Activated CD4-positive, alpha-beta memory T cell treated with anti-CD3 and anti-CD28 coated beads, Interleukin-2, amount 10 ng/mL, durations not matched to agents 7 days and 5 days (primary cell): ENCODE measurements around the gene CBLN2. TPM values are rescaled to one million over a fixed set of nuclear protein-coding genes. Genes with fewer than 3 reads are reported as not detected.

Experiments used
- CTCF ChIA-PET: fragments of 350-600 bp; sonication (Branson Sonifier 250); formaldehyde crosslinking; loops from one replicate; lab custom pipeline; 2021; ENCODE audit warnings: antibody characterized with exemption, inconsistent platforms; lab: Charles Lee
- POLR2A ChIA-PET: fragments of 350-600 bp; sonication (Branson Sonifier 250); formaldehyde crosslinking; loops from one replicate; lab custom pipeline; 2021; ENCODE audit warnings: antibody characterized with exemption; lab: Charles Lee
- DNase-seq: peaks from one replicate; pipeline ENCODE4 v3.0.0-alpha.2; 2020
- H3K27ac Mint-ChIP-seq: one replicate; pipeline ENCODE4 v1.8.0; 2021; ENCODE audit warnings: mild to moderate bottlenecking, mixed read lengths
- H3K27me3 Mint-ChIP-seq: one replicate; pipeline ENCODE4 v1.8.0; 2021; ENCODE audit warnings: mixed read lengths
- H3K36me3 Mint-ChIP-seq: one replicate; pipeline ENCODE4 v1.8.0; 2021; ENCODE audit warnings: low read depth, mixed read lengths
- H3K4me1 Mint-ChIP-seq: one replicate; pipeline ENCODE4 v1.8.0; 2021; ENCODE audit warnings: mixed read lengths
- H3K4me3 Mint-ChIP-seq: one replicate; pipeline ENCODE4 v1.8.0; 2021; ENCODE audit warnings: mild to moderate bottlenecking, mixed read lengths
- H3K9me3 Mint-ChIP-seq: one replicate; pipeline ENCODE4 v1.8.0; 2021; ENCODE audit warnings: mixed read lengths
- total RNA-seq, 2 experiments: library from RNA; stranded (reverse); gene quantifications; one replicate each; pipeline ENCODE4 v1.2.3, GENCODE V29; 2021

CBLN2 gene
- total RNA-seq, result not detected

DNA sequence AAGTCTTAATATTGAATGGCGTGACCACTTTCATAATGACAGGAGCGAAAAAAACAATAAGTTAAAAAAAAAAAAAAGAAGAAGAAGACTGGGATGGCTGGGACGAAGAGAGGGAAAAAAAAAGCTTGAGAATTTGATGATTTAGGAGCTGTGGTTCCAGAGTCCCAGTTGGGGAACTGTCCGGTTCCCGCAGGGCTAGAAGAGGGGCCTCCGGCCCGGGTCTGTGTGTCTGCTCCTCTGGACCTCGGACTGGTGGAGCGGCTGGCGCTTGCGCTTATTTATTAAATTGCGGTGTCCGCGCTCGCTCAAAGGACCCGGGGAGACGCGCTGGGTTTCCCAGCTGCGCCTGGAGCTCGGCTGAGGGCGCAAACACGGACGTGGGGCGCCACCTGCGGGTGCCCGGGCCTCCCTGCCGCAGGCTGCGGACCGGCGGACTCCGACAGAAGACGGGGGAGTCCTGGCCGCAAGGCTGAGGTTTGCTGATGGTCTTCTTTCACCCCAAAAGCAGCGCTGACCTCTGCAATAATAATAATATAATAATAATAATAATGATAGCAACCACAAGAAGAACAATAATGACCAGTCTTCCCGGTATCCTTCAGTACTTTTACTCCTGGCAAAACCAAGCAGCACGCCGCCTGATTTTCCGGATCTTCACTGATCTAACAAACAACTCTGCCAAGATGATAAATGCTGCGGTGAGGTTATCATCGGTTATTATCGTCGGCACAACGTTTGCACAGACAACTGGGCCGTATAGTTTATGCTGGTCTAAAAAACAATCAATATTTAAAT is at the start of gene CBLN2:
CBLN2 (minus strand) TSS at position 251 of the 795 bp plus-strand sequence. CDS start 2,182 bp downstream, outside the sequence.
- peak; percentile 19 for DNase-seq
- peaks cover 25% of the 10 kb centered on the region for H3K27me3 Mint-ChIP-seq
- ChIA-PET CTCF (interaction anchor here (1.0 kb wide), 1 partner anchor 12 kb away, joined by 3 read pairs; no protein-coding TSS in a partner anchor), POLR2A (no interaction called here)
- H3K36me3 Mint-ChIP-seq, result peaks cover 2% of the 10 kb centered on the region
- no peak within 1 kb of the TSS for H3K4me3 Mint-ChIP-seq
- H3K9me3 Mint-ChIP-seq, result no peaks in the 10 kb centered on the region
- no peak within 1 kb of the TSS for H3K27ac Mint-ChIP-seq
- H3K4me1 Mint-ChIP-seq, result peaks cover 1% of the 10 kb centered on the region

GRCh38 chr18:72588360-72588759 is 44.2 kb upstream of the CBLN2 start:
- POLR2A ChIA-PET, result no interaction called here
- Mint-ChIP-seq H3K4me1 (no peaks in the 10 kb centered on the region), H3K9me3 (peaks cover 2% of the 10 kb centered on the region), H3K4me3 (no peak overlapping the region), H3K27ac (no peak overlapping the region), H3K27me3 (no peaks in the 10 kb centered on the region), H3K36me3 (no peaks in the 10 kb centered on the region)
- CTCF ChIA-PET, result no interaction called here
- DNase-seq, result no peak

DNA sequence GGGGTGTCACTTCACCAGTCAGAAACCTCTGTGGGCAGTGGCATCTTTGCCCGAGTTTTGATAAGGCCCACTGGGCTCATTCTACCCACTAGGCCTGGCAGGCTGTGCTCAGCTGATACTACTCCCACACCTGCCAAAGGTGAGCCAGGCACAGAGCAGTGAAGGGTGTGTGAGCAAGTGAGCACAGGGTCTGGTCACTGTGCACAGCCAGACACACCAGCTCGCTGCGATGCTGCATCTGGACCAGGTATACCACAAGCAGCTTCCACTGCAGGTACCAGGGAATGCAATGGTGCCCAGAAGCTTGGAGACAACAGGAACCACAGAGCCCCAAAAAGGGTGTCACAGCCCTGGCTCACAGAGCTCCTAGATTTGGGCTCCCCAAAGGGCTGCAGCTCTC is 40.6 kb upstream of the CBLN2 start:
- DNase-seq, result no peak
- ChIA-PET CTCF (no interaction called here), POLR2A (no interaction called here)
- no peaks in the 10 kb centered on the region for H3K4me1 Mint-ChIP-seq
- H3K27ac Mint-ChIP-seq, result no peak overlapping the region
- peaks cover 2% of the 10 kb centered on the region for H3K9me3 Mint-ChIP-seq
- H3K27me3 Mint-ChIP-seq, result no peaks in the 10 kb centered on the region
- H3K4me3 Mint-ChIP-seq, result no peak overlapping the region
- no peaks in the 10 kb centered on the region for H3K36me3 Mint-ChIP-seq

DNA sequence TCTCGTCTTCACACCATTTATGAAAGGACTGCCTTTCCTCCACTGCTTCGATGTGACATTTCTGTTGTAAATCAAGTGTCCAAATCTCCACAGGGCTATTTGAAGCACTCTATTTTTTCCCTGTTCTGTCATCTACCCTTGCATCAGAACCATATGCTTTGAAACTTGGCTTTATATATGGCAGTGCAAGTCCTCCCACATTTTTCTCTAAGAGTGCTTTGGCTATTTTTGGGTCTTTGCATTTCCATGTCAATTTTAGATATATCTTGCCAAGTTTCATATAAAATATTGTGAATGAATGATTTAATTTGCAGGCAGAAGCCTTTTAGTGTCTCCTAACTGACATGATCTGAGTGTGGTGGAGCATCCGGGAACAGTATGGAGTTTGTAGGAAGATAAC is 37.8 kb upstream of the CBLN2 start:
- no peaks in the 10 kb centered on the region for H3K27me3 Mint-ChIP-seq
- H3K27ac Mint-ChIP-seq, result no peak overlapping the region
- H3K36me3 Mint-ChIP-seq, result no peaks in the 10 kb centered on the region

GRCh38 chr18:72572896-72573295 is 28.8 kb upstream of the CBLN2 start:
- DNase-seq, result no peak
- Mint-ChIP-seq H3K27ac (no peak overlapping the region), H3K4me3 (no peak overlapping the region), H3K27me3 (no peaks in the 10 kb centered on the region), H3K4me1 (no peaks in the 10 kb centered on the region), H3K36me3 (no peaks in the 10 kb centered on the region), H3K9me3 (peaks cover 12% of the 10 kb centered on the region)
- POLR2A ChIA-PET, result no interaction called here
- CTCF ChIA-PET, result no interaction called here

More for the DNA sequence above, 37.8 kb upstream of the CBLN2 start:
- no peak for DNase-seq
- Mint-ChIP-seq H3K4me1 (no peaks in the 10 kb centered on the region), H3K4me3 (no peak overlapping the region), H3K9me3 (peaks cover 2% of the 10 kb centered on the region)
- POLR2A ChIA-PET, result no interaction called here
- CTCF ChIA-PET, result no interaction called here

GRCh38 chr18:72566290-72566689 is 22.1 kb upstream of the CBLN2 start:
- Mint-ChIP-seq H3K27me3 (no peaks in the 10 kb centered on the region), H3K36me3 (no peaks in the 10 kb centered on the region), H3K9me3 (peaks cover 14% of the 10 kb centered on the region), H3K4me3 (no peak overlapping the region), H3K4me1 (no peaks in the 10 kb centered on the region), H3K27ac (no peak overlapping the region)
- no peak for DNase-seq
- POLR2A ChIA-PET, result no interaction called here
- CTCF ChIA-PET, result no interaction called here

DNA sequence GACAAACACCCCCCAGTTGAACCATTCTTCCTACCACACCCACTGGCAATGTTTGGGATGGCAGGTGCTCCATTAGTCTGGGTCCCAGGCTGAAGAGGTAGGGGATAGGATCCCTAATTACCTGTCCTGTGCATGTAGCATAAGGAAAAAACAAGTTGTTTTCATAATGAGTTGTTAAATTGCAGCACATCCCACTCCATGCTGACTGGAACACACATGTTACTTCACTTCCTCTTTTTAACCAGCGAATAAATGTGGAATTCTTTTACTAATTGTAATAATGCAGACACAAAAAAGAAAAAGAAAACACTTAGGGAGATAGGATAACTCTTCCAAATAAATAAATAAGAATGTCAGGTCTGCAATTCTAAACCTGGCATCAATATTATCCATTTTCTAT is 11.8 kb upstream of the CBLN2 start:
- no peak overlapping the region for H3K4me3 Mint-ChIP-seq
- POLR2A ChIA-PET, result no interaction called here
- CTCF ChIA-PET, result no interaction called here
- no peak overlapping the region for H3K27ac Mint-ChIP-seq
- H3K36me3 Mint-ChIP-seq, result no peaks in the 10 kb centered on the region
- no peaks in the 10 kb centered on the region for H3K4me1 Mint-ChIP-seq
- H3K9me3 Mint-ChIP-seq, result peaks cover 5% of the 10 kb centered on the region
- no peaks in the 10 kb centered on the region for H3K27me3 Mint-ChIP-seq
- no peak for DNase-seq

GRCh38 chr18:72555101-72555500 is 11.0 kb upstream of the CBLN2 start:
- H3K4me3 Mint-ChIP-seq, result no peak overlapping the region
- no peak for DNase-seq
- H3K27me3 Mint-ChIP-seq, result no peaks in the 10 kb centered on the region
- no peak overlapping the region for H3K27ac Mint-ChIP-seq
- CTCF ChIA-PET, result no interaction called here
- no peaks in the 10 kb centered on the region for H3K4me1 Mint-ChIP-seq
- no peaks in the 10 kb centered on the region for H3K36me3 Mint-ChIP-seq
- POLR2A ChIA-PET, result no interaction called here
- H3K9me3 Mint-ChIP-seq, result peaks cover 5% of the 10 kb centered on the region

DNA sequence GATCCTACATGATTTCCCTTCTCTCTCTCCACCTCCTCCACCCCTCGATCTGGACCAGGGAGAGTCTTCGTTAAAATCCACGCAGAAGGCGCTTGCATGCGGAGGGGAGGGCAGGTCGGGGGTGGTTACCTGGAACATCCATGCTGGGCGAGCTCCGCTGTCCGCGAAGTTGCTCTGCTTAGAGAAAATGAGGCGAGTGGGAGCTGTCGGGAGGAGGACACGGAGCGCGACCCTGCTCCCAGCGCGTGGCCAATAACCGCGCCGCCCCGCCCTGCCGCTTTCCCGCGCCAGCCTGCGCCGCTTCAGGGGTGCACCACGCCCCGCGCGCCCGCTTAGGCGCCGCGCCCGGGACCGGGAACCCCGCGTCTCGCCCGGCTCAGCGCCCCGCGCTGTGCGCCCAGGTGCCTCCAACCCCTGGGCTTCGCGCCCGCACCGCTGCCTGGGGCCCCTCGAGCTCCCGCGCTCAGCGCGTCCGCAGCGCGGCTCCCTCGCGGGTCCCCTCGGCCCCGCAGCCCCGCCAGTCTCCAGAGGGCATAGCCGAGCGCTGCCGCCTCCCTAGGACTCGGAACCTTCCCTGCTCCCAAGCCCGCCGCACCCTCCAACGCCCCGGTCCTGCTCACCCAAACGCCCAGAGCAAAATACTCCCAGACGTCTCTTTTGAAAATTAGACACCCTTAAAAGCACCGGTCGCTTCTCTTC is 636 bp downstream of the CBLN2 start:
- H3K9me3 Mint-ChIP-seq, result no peaks in the 10 kb centered on the region
- no peak overlapping the region for H3K27ac Mint-ChIP-seq
- POLR2A ChIA-PET, result no interaction called here
- H3K4me1 Mint-ChIP-seq, result peaks cover 1% of the 10 kb centered on the region
- peaks cover 25% of the 10 kb centered on the region for H3K27me3 Mint-ChIP-seq
- DNase-seq, result no peak
- H3K4me3 Mint-ChIP-seq, result no peak overlapping the region
- H3K36me3 Mint-ChIP-seq, result peaks cover 2% of the 10 kb centered on the region
- CTCF ChIA-PET, result interaction anchor here (1.0 kb wide), 1 partner anchor 13 kb away, joined by 3 read pairs; no protein-coding TSS in a partner anchor

GRCh38 chr18:72542984-72543356 is 1.2 kb downstream of the CBLN2 start:
- no peak overlapping the region for H3K27ac Mint-ChIP-seq
- no peaks in the 10 kb centered on the region for H3K9me3 Mint-ChIP-seq
- peaks cover 2% of the 10 kb centered on the region for H3K36me3 Mint-ChIP-seq
- DNase-seq, result no peak
- H3K4me1 Mint-ChIP-seq, result peaks cover 1% of the 10 kb centered on the region
- peaks cover 25% of the 10 kb centered on the region for H3K27me3 Mint-ChIP-seq
- ChIA-PET POLR2A (no interaction called here), CTCF (no interaction called here)
- H3K4me3 Mint-ChIP-seq, result no peak overlapping the region

DNA sequence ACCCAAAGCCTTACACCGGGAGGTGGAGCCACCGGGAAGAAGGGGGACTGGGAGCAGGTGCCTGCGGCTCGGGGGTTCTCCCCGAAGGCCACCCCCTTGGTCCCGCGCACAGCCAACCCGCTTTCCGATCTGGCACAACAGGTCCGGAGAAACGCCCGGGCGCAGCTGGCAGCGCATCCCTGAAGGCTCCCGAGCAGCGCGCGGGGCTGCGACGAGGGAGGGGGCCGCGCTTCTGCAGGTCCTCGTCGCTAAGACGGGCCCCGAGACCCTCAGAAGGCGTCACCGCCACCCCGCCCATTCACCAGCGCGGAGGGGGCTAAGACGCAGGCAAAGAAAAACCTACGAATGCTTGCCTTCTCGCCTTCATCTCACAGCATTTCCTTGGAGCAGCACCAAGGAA is 1.8 kb downstream of the CBLN2 start:
- DNase-seq, result no peak
- Mint-ChIP-seq H3K4me3 (no peak overlapping the region), H3K27me3 (peaks cover 25% of the 10 kb centered on the region), H3K36me3 (peaks cover 2% of the 10 kb centered on the region), H3K9me3 (no peaks in the 10 kb centered on the region), H3K27ac (no peak overlapping the region), H3K4me1 (peaks cover 1% of the 10 kb centered on the region)
- POLR2A ChIA-PET, result no interaction called here
- CTCF ChIA-PET, result no interaction called here

- no peak for DNase-seq
- ChIA-PET POLR2A (no interaction called here), CTCF (no interaction called here)
- Mint-ChIP-seq H3K4me3 (no peak overlapping the region), H3K27ac (no peak overlapping the region), H3K36me3 (peaks cover 2% of the 10 kb centered on the region), H3K9me3 (no peaks in the 10 kb centered on the region), H3K27me3 (peaks cover 25% of the 10 kb centered on the region), H3K4me1 (peaks cover 1% of the 10 kb centered on the region)
Measured at GRCh38 chr18:72541871-72542332, 2.2 kb downstream of the CBLN2 start.

DNA sequence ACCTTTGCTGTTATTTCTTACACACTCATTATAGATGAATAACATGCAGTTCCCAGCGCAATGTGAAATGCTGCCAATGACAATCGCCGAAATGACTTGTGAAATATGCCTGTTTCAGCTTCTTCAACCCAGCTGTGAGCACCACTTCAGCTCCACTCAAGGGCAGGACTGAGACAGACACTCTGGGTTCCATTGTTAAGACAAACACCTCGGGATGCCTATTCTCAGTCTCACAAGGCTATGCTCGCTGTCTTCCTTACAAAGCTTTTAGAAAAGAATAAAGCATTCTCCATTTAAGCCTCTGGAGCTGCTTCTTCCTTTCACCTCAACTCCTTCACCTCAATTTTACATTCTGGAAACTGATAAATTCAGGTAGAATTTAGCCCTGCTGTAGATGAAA is 4.2 kb downstream of the CBLN2 start:
- Mint-ChIP-seq H3K27me3 (peaks cover 25% of the 10 kb centered on the region), H3K9me3 (no peaks in the 10 kb centered on the region), H3K27ac (no peak overlapping the region), H3K4me3 (no peak overlapping the region), H3K36me3 (peaks cover 2% of the 10 kb centered on the region), H3K4me1 (peaks cover 1% of the 10 kb centered on the region)
- DNase-seq, result no peak
- POLR2A ChIA-PET, result no interaction called here
- CTCF ChIA-PET, result no interaction called here
